ENCODE data around the gene RGL1. TPM values are rescaled to one million over a fixed set of nuclear protein-coding genes. Genes with fewer than 3 reads are reported as not detected.

Gene RGL1
- total and polyA plus RNA-seq, 4 donors: 29.8 to 53.4 (median 41.8) TPM

DNA sequence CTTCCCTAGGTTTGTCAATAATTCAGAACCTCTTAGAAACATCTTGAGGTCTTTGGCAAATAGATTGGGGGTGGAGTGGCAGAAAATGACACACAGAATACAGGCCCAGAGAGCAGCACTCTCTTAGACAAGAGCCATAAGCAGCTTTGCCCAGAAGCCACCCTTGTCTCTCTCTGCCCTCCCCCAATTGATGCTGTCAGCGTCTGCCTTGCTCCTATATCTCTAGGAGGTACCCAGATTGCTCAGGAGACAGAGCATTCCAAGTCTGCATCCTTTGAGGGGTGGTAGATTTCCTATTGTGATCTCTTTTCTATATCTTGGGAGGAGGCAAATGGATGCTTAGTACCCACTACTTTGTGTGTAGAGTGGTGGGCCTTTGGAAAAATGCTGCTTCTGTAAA, 1.8 kb downstream of the RGL1 start:
- Histone ChIP-seq H3K4me3 (ENCODE audit: low read depth, low read length) (peak overlapping the region; percentile 87), H3K27me3 (ENCODE audit: control insufficient read depth, insufficient read depth, low read length) (no peaks in the 10 kb centered on the region), H3K9me3 (ENCODE audit: control insufficient read depth, insufficient read depth, low read length) (peaks cover 2% of the 10 kb centered on the region), H3K36me3 (ENCODE audit: control insufficient read depth, insufficient read depth, low read length) (no peaks in the 10 kb centered on the region), H3K27ac (ENCODE audit: low read depth, low read length) (peak overlapping the region; percentile 96), H3K4me1 (ENCODE audit: control insufficient read depth, insufficient read depth, low read length) (peaks cover 4% of the 10 kb centered on the region)
- no CpG with 5 or more reads among the region's 1 CpG for WGBS (ENCODE audit: insufficient coverage)
- no peak for DNase-seq (ENCODE audit: low read depth in 4 of 6, low spot score in 6 of 6)

DNA sequence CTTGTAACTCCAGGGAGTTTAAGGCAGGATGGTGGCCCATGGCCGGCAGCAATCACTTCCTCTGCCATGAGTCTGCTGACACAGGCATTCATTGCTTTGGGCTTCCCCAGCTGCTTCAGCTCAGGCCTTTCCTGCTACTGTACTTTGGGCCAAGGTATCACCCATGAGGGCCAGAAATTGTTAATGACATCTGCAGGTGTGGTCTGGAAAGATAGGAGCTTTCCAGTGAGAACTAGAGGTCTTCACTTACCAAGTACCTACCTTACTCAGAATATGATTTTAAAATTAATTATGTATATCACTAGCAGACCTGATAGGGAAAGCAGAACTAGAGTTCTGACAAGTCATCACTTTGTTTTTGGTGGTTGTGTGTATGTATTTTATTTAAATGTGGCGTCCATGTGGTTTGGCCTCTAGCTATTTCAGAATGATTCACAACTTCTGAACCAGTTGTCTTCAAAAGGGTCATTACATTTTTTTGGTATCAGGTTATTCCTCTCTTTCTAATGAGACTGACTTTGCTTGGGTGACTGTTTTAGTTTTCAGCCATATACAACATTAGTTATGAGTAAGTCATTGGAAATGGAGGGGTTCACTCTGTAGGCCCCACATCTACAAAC, 2.7 kb downstream of the RGL1 start:
- WGBS (ENCODE audit: insufficient coverage): 63% methylated on average over 1 of the region's 2 CpGs

DNA sequence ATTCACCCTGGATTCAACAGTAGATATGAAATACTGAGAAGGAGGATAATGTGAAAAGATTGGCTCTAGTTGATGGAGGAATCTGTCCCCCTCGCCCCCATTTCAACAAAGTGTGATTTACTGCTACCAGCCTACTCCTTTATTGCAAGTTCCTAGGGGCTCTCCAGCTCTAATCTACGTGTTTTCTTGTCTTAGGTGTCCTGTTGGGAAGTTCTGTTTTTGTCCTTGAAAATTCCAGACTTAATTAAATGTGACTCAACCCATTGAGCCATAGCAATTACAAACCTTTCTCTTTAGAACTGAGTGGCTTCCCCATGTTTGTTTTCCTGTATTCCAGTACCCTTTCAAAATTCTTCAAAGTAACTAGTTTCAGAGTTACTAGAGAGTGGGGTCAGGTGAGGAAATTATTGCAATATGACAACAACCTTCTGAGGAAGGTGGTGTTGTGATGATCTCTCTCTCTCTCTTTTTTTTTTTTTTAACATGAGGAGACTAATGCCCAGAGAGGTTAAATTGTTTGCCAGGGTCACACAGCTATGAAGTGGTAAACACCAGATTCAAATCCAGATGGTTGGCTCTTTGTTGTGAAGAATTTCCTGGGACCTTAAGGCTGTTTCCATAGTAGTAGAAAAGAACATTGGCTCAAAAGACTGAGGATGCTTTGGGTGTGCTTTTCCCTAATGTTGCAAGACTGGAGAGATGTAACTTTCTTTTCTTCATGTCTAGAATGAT, 3.5 kb downstream of the RGL1 start:
- H3K27me3 ChIP-seq (ENCODE audit: control insufficient read depth, insufficient read depth, low read length): no peaks in the 10 kb centered on the region
- no peak overlapping the region for H3K27ac ChIP-seq (ENCODE audit: low read depth, low read length)
- no CpG with 5 or more reads among the region's 2 CpGs for WGBS (ENCODE audit: insufficient coverage)
- no peak overlapping the region for H3K4me3 ChIP-seq (ENCODE audit: low read depth, low read length)
- no peaks in the 10 kb centered on the region for H3K36me3 ChIP-seq (ENCODE audit: control insufficient read depth, insufficient read depth, low read length)
- no peaks in the 10 kb centered on the region for H3K9me3 ChIP-seq (ENCODE audit: control insufficient read depth, insufficient read depth, low read length)
- no peak for DNase-seq (ENCODE audit: low read depth in 4 of 6, low spot score in 6 of 6)
- peaks cover 13% of the 10 kb centered on the region for H3K4me1 ChIP-seq (ENCODE audit: control insufficient read depth, insufficient read depth, low read length)

More for the DNA sequence above, 2.7 kb downstream of the RGL1 start:
- Histone ChIP-seq H3K4me1 (ENCODE audit: control insufficient read depth, insufficient read depth, low read length) (peaks cover 7% of the 10 kb centered on the region), H3K4me3 (ENCODE audit: low read depth, low read length) (peak overlapping the region; percentile 87), H3K36me3 (ENCODE audit: control insufficient read depth, insufficient read depth, low read length) (no peaks in the 10 kb centered on the region), H3K27ac (ENCODE audit: low read depth, low read length) (peak overlapping the region; percentile 96), H3K9me3 (ENCODE audit: control insufficient read depth, insufficient read depth, low read length) (no peaks in the 10 kb centered on the region), H3K27me3 (ENCODE audit: control insufficient read depth, insufficient read depth, low read length) (no peaks in the 10 kb centered on the region)
- DNase-seq (ENCODE audit: low read depth in 4 of 6, low spot score in 6 of 6): no peak

DNA sequence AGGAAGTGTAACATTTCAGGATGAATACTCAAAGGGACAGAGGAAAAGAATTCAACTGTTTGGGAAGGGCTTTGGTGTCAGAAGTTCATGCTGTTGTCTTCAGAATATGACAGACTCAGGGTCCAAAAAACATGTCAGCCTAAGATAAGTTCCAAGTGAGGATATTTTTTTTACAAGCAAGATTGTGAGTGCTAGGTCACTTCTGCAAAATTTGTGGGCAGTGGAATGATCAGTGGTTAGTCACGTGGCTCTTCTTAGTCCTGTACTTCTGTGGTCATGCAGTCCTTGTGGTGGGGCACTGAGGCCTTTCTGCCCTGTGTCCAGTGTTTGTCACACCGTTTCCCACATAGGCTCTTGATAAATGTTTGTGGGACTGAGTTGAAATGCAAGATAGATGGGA, 5.2 kb downstream of the RGL1 start:
- no peaks in the 10 kb centered on the region for H3K9me3 ChIP-seq (ENCODE audit: control insufficient read depth, insufficient read depth, low read length)
- DNase-seq (ENCODE audit: low read depth in 4 of 6, low spot score in 6 of 6): no peak
- H3K27ac ChIP-seq (ENCODE audit: low read depth, low read length): no peak overlapping the region
- H3K27me3 ChIP-seq (ENCODE audit: control insufficient read depth, insufficient read depth, low read length): no peaks in the 10 kb centered on the region
- H3K4me1 ChIP-seq (ENCODE audit: control insufficient read depth, insufficient read depth, low read length): peaks cover 17% of the 10 kb centered on the region
- WGBS (ENCODE audit: insufficient coverage): 82% methylated on average over 2 of the region's 2 CpGs
- H3K36me3 ChIP-seq (ENCODE audit: control insufficient read depth, insufficient read depth, low read length): no peaks in the 10 kb centered on the region
- H3K4me3 ChIP-seq (ENCODE audit: low read depth, low read length): no peak overlapping the region

DNA sequence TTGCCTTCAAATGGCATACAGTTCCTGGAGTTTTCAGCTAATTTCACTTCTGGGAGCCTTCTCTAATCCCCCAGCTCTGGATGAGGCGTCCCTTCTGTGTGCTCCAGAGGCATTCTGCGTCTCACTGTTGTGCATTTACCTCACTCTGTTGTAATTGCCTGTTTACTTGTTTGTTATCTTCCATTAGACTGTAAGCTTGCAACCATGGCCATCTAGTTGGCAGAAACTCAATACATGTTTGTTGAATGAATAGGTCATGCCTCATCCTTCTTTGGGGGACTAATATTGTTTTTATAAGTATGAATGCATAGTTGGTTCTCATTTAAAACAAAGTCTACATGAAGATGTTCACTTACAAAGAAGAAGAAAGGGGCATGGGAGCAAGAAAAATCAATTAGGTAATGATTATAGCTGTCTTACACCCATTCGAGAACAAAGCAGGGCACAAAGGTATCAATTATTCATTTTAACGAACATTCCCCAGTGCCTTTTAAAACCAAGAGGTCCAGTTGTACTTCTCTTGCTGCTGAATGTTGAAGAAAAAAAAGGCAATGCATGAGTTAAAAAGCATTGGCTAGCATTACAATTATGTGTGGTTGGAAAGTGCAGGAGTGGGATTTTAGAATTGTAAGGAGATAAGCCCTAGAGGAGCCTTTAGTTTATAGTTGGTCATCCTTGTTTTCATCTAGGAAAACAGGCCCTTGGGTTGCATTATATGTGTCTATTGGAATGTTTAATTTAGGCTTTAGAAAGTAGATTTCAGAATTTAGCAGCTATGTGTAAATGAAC, 6.0 kb downstream of the RGL1 start:
- Histone ChIP-seq H3K27ac (ENCODE audit: low read depth, low read length) (no peak overlapping the region), H3K9me3 (ENCODE audit: control insufficient read depth, insufficient read depth, low read length) (no peaks in the 10 kb centered on the region), H3K27me3 (ENCODE audit: control insufficient read depth, insufficient read depth, low read length) (no peaks in the 10 kb centered on the region), H3K36me3 (ENCODE audit: control insufficient read depth, insufficient read depth, low read length) (no peaks in the 10 kb centered on the region), H3K4me3 (ENCODE audit: low read depth, low read length) (no peak overlapping the region), H3K4me1 (ENCODE audit: control insufficient read depth, insufficient read depth, low read length) (peaks cover 23% of the 10 kb centered on the region)
- WGBS (ENCODE audit: insufficient coverage): no CpG with 5 or more reads among the region's 4 CpGs
- no peak for DNase-seq (ENCODE audit: low read depth in 4 of 6, low spot score in 6 of 6)

DNA sequence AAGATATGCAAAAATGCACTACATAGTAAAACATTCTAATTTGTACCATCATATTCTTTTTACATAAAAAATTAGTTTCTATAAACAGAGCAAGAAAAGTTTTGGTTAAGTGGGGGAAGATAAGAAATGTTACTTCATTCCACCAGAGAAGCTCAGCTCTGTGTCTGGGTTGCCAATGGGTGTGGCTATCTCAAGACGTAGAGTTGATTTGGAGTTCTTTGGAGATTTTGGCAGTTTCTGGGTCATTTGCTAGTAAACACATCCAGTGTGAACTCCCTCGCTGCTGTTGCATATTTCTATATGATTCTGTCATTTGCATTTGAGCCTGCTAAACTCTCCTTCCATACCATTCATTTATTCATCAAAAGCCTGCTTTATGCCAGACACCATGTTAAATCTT, 7.2 kb downstream of the RGL1 start:
- no peaks in the 10 kb centered on the region for H3K27me3 ChIP-seq (ENCODE audit: control insufficient read depth, insufficient read depth, low read length)
- H3K4me1 ChIP-seq (ENCODE audit: control insufficient read depth, insufficient read depth, low read length): peaks cover 23% of the 10 kb centered on the region
- H3K27ac ChIP-seq (ENCODE audit: low read depth, low read length): no peak overlapping the region
- 67% methylated on average over 1 of the region's 2 CpGs for WGBS (ENCODE audit: insufficient coverage)
- H3K36me3 ChIP-seq (ENCODE audit: control insufficient read depth, insufficient read depth, low read length): no peaks in the 10 kb centered on the region
- H3K4me3 ChIP-seq (ENCODE audit: low read depth, low read length): no peak overlapping the region
- no peaks in the 10 kb centered on the region for H3K9me3 ChIP-seq (ENCODE audit: control insufficient read depth, insufficient read depth, low read length)
- no peak for DNase-seq (ENCODE audit: low read depth in 4 of 6, low spot score in 6 of 6)

DNA sequence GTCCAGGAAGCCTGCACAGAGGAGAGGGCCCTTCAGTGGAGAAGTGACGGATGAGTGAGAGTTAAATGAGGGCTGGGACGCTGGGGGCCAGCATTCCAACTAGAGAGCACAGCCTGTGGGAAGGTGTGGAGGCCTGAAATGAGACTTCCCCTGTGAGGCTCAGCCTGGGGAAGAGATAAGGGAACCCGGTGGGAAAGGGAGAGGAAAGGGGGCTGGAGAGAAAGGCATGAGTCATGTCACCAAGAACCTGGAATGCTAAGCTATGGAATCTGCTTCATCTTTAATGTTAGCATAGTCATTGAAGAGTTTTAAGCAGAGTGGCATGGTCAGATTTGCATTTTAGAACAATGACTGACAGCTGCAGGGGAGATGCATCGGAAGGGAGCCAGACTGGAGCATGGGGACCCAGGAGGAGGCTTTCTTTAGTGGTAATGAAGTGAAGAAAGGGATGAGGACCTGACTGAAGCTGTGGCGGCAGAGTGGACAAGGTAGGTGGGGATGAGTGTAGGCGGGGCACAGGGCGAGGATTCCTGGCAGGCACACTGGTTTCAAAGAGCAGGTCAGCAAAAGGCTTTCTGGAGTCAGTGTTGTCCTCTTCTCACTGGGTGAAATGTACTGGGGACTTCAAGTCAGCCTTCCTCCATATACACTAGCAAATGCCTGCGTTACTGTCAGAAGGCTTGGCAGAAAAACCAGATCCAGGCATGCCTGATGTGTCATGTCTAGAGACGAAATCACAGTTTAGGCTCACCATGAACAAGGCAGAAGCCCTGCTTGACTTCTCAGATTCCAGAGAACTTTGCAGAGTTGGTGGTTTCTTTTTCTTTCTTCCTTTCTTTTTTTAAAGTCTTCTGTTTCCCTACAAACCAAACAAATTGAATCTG, 8.0 kb downstream of the RGL1 start:
- Histone ChIP-seq H3K36me3 (ENCODE audit: control insufficient read depth, insufficient read depth, low read length) (no peaks in the 10 kb centered on the region), H3K4me1 (ENCODE audit: control insufficient read depth, insufficient read depth, low read length) (peaks cover 20% of the 10 kb centered on the region), H3K27me3 (ENCODE audit: control insufficient read depth, insufficient read depth, low read length) (no peaks in the 10 kb centered on the region), H3K27ac (ENCODE audit: low read depth, low read length) (peak overlapping the region; percentile 42), H3K9me3 (ENCODE audit: control insufficient read depth, insufficient read depth, low read length) (no peaks in the 10 kb centered on the region), H3K4me3 (ENCODE audit: low read depth, low read length) (no peak overlapping the region)
- peak in 1 of 6 donors; percentile 49 for DNase-seq (ENCODE audit: low read depth in 4 of 6, low spot score in 6 of 6)
- WGBS (ENCODE audit: insufficient coverage): 51% methylated on average over 8 of the region's 9 CpGs

DNA sequence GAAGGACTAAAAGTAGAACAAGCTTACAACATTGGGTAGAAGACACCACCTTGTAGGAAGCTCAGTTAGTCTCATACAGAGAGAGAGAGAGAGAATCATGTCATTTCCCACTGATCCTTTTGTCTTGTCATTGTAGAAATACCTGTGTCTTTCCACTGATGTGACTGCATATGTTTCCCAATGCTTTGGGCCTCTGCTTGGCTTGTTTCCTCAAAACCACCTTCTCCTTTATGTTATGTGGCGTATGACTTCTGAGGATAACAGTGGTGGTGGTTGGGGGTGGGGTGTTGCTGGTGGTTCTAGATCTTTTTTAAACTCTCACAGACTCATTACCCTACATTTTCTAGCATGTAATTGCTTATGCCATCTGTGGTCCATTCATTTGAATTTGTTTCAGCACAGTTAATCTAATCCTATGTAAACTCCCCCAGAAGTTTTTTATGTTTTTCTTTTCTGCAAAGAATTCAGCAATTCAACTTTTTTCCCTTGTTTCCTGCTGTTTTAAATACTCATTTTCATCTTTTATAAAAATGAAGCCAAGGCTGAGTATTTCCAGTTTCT, 9.3 kb downstream of the RGL1 start:
- WGBS (ENCODE audit: insufficient coverage): no CpG with 5 or more reads among the region's 1 CpG
- Histone ChIP-seq H3K9me3 (ENCODE audit: control insufficient read depth, insufficient read depth, low read length) (no peaks in the 10 kb centered on the region), H3K27ac (ENCODE audit: low read depth, low read length) (no peak overlapping the region), H3K4me3 (ENCODE audit: low read depth, low read length) (no peak overlapping the region), H3K4me1 (ENCODE audit: control insufficient read depth, insufficient read depth, low read length) (peaks cover 20% of the 10 kb centered on the region), H3K27me3 (ENCODE audit: control insufficient read depth, insufficient read depth, low read length) (no peaks in the 10 kb centered on the region), H3K36me3 (ENCODE audit: control insufficient read depth, insufficient read depth, low read length) (no peaks in the 10 kb centered on the region)
- DNase-seq (ENCODE audit: low read depth in 4 of 6, low spot score in 6 of 6): peak in 2 of 6 donors; percentile 51 to 57

DNA sequence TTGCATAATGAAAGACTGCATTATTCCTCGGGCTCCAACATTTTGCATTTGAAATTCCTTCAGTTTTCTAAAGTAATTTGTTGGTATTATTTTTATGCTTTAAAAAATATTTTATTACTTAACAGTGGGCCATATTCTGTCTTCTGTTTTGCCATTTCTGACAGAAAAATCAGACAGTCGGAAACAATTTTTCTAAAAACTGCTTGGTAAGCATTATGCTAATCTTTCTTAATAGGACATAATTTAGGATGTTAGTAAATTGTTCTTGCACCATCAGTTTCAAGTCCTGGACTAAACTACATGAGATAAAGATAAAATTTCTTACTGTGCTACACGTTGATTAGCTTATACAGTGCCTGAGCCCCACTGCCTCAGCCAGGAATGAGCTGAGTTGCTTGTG, 11.2 kb downstream of the RGL1 start:
- no peak for DNase-seq (ENCODE audit: low read depth in 4 of 6, low spot score in 6 of 6)
- Histone ChIP-seq H3K36me3 (ENCODE audit: control insufficient read depth, insufficient read depth, low read length) (no peaks in the 10 kb centered on the region), H3K27me3 (ENCODE audit: control insufficient read depth, insufficient read depth, low read length) (no peaks in the 10 kb centered on the region), H3K4me1 (ENCODE audit: control insufficient read depth, insufficient read depth, low read length) (peaks cover 20% of the 10 kb centered on the region), H3K9me3 (ENCODE audit: control insufficient read depth, insufficient read depth, low read length) (no peaks in the 10 kb centered on the region), H3K27ac (ENCODE audit: low read depth, low read length) (peak overlapping the region; percentile 42), H3K4me3 (ENCODE audit: low read depth, low read length) (no peak overlapping the region)
- no CpG with 5 or more reads among the region's 3 CpGs for WGBS (ENCODE audit: insufficient coverage)
